Inferior parietal cortex (tissue), 1 donor: ENCODE measurements around the gene SH3PXD2A.

Experiments
- DNase-seq: peaks from one replicate; pipeline ENCODE4 v3.0.0-alpha.2; 2016; ENCODE audit errors: extremely low spot score

SH3PXD2A gene

GRCh38 chr10:103584216-103585010 is 271.0 kb downstream of the SH3PXD2A start:
- DNase-seq: no peak

GRCh38 chr10:103583871-103584215 is 271.5 kb downstream of the SH3PXD2A start:
- no peak for DNase-seq

GRCh38 chr10:103582331-103583123 is 272.8 kb downstream of the SH3PXD2A start:
- no peak for DNase-seq

- DNase-seq: no peak
Observed at GRCh38 chr10:103581499-103581898, 273.9 kb downstream of the SH3PXD2A start.

- DNase-seq: no peak
Observed at GRCh38 chr10:103580430-103580829, 274.9 kb downstream of the SH3PXD2A start.

- DNase-seq: no peak
Observed at GRCh38 chr10:103580011-103580410, 275.4 kb downstream of the SH3PXD2A start.

GRCh38 chr10:103578782-103579382 is 276.5 kb downstream of the SH3PXD2A start:
- DNase-seq: no peak

GRCh38 chr10:103576862-103577261 is 278.5 kb downstream of the SH3PXD2A start:
- no peak for DNase-seq

GRCh38 chr10:103576076-103576471 is 279.3 kb downstream of the SH3PXD2A start:
- DNase-seq: no peak

- DNase-seq: no peak
Observed at GRCh38 chr10:103575416-103576075, 279.8 kb downstream of the SH3PXD2A start.

- DNase-seq: no peak
Observed at GRCh38 chr10:103574097-103575061, 281.0 kb downstream of the SH3PXD2A start.

- DNase-seq: no peak
Observed at GRCh38 chr10:103573205-103573487, 282.2 kb downstream of the SH3PXD2A start.

GRCh38 chr10:103572347-103573204 is 282.8 kb downstream of the SH3PXD2A start:
- no peak for DNase-seq

- no peak for DNase-seq
Observed at GRCh38 chr10:103571656-103571975, 283.8 kb downstream of the SH3PXD2A start.

GRCh38 chr10:103570844-103571655 is 284.3 kb downstream of the SH3PXD2A start:
- DNase-seq: no peak

GRCh38 chr10:103569896-103570295 is 285.5 kb downstream of the SH3PXD2A start:
- no peak for DNase-seq

GRCh38 chr10:103568505-103568904 is 286.9 kb downstream of the SH3PXD2A start:
- DNase-seq: no peak

GRCh38 chr10:103566536-103566935 is 288.8 kb downstream of the SH3PXD2A start:
- no peak for DNase-seq

- no peak for DNase-seq
Observed at GRCh38 chr10:103564776-103565520, 290.4 kb downstream of the SH3PXD2A start.
